Non-pigmented ciliary epithelial cell (primary cell): Measurements from ENCODE around the gene OOSP4A.

Experiments used
- DNase-seq: peaks from one replicate; pipeline ENCODE4 v3.0.0-alpha.2; 2010; ENCODE audit warnings: low read depth

OOSP4A gene

DNA sequence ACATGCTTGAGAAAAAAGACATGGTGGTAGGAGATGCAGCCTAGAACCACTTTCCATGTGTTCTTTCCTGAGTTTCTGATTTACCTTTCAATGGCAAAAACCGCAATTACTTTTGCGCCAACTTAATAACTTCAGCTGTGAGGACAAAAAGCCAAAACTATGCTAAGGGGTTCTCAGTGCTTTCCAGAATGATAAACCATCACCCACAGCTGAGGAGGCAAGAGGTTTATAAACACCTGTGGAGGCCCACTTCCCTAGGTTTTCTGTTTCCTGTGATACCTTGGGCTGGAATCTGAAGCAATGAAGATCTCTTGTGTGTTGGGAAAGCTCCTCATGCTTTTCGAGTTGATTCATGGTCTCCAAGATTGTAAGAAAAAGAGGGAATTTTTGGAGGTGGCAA is at the start of gene OOSP4A:
Gene OOSP4A, plus strand, starts transcription at position 301 of the 400 bp plus-strand sequence. Its CDS starts 0 bp downstream, at position 301.
- DNase-seq = no peak

DNA sequence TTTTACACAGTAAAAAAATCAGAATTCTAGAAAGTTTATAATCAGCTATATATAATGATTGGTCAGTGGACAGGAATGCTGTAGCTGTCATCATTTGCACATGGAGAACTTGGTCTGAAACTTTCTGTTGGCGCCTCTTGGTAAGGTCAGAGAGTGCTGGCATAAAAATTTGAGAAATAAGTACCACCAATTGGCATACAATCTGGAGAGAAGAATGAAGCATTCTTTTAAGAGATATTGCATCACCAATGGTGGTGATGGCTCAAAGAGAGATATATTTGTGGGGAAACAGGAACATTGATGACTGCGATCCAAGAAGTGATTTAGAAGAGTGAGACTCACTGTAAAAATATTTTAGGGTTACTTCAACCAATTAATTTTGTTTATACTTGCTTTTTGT is 45.4 kb upstream of the OOSP4A start:
- no peak for DNase-seq

DNA sequence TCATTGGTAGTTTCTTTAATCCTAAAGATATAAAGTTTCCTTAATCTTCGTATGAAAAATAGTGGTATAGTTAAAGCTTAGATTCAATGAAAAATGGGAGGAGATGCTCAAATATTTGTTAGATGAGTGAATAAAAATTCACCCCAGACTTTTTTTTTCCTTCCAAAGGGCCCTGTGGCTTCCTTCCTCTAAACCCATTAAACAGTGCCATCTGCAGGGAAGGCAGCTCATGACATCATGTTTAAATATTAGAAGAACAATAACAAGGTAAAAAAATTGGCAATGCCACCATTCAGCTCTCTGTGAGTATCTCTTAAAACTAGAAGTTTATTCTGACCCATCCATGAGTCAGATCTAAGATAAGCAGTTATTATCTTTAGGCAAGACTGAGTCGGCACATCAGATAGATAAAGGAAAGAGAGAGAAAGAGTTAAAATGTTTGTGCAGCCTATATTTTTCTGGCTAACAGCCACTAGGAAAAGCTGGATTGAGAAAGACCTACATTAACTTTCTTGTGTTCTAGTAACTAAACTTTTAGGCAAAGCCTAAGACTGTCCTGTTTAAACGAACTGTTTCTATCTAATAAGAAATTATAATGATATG is 44.7 kb upstream of the OOSP4A start:
- peak; percentile 17 for DNase-seq

DNA sequence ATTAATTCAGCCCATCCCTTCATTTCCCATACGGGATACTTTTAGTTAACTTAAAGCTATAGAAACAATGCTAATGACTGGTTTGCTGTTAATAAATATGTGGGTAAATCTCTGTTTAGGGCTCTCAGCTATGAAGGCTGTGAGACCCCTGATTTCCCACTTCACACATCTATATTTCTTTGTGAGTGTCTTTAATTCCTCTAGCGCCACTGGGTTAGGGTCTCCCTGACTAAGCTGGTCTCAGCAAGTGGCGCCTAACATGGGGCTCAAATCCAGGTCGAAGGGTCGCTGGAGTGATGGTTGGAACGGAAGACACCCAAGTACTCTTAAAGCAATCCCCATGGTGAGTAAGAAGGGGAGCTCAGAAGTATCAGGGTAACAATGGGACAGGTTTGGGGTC is 40.0 kb upstream of the OOSP4A start:
- DNase-seq = no peak

DNA sequence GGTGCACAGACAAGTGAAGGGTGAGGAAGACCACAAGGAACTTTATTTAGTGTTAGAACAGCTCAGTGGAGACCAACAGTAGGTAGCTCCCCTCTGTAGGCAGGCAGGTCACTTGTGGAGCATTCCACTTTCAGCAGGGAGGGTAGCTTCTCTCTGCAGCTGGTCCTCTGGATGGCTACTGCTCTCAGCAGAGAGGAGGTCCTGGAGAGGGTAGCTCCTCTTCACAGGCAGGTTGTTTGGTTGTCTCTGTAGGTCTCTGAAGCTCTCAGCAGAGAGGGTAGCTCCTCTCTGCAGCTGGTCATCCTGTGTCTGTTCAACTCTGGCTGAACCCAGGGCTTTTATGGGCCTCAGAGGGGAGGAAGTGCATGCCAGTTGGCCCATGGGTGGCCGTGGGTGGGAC is 32.1 kb upstream of the OOSP4A start:
- no peak for DNase-seq

DNA sequence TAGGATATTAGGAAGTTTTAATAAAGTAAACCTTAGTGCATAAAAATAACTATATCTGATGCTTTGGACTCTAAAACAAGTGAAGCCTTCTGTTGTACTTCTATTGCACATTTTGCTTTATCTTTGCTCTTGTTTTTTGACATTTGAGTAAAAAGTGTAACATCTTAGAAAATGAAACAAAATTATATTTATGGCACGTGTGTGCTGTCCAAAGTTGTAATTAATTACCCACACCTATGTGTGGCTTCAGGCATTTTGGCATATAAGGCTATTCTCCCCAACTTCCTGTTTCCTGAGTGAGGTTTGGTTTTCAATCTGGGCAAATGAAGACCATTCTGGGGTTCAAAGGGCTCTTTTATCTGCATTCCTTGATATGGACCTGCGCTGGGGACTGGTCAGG is 25.7 kb upstream of the OOSP4A start, which contains the start of gene OOSP1:
Gene OOSP1, plus strand, starts transcription at position 301 of the 400 bp plus-strand sequence. Its CDS starts 23 bp downstream, at position 324.
- DNase-seq = no peak

DNA sequence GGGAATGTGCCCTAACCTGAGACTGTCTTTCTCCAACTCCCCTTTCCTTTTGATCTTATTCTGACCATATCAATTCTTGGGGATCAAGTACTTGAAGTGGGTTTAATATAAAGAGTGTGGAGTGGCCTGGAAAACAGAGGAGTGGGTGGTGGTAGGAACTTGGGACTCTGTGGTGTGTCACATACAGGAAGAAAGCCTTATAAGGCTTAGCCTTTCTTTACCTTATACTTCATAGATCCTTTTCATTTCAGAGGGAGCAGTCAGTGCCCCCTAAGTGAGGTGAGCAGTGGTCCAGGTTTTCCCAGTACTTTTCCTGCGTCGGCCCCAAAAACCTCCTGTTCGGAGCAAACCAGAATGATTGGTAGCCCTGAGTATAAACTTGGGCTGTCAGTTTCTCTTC is 25.1 kb upstream of the OOSP4A start:
- no peak for DNase-seq

DNA sequence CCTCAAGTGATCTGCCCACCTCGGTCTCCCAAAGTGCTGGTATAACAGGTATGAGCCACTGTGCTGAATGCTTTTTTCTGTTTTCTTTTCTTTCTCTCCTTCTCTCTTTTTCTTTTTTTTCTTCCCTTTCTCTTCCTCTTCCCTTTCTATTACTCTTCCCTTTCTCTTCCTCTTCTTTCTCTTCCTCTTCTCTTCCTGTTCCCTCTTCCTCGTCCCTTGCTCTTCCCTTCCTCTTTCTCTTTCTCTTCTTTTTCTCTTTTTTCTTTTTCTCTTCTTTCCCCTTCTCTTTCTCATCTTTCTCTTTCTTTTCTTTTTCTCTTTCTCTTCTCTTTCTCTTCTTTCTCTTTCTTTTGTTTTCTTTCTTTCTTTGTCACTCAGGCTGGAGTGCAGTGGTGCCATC is 24.4 kb upstream of the OOSP4A start:
- DNase-seq = no peak

DNA sequence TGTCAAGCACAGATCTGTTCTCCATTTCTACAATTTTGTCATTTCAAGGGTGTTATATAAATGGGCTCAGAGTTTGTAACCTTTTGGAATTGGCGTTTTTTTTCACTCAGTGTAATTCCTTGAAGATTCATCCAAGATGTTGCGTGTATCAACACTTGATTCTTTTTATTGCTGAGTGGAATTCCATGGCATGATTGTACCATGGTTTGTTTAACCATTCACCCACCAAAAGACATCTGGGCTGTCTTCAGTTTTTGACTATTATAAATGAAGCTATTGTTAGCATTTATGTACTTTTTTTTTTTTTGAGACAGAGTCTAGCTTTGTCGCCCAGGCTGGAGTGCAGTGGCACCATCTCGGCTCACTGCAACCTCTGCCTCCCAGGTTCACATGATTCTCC is 22.7 kb upstream of the OOSP4A start:
- DNase-seq = no peak

DNA sequence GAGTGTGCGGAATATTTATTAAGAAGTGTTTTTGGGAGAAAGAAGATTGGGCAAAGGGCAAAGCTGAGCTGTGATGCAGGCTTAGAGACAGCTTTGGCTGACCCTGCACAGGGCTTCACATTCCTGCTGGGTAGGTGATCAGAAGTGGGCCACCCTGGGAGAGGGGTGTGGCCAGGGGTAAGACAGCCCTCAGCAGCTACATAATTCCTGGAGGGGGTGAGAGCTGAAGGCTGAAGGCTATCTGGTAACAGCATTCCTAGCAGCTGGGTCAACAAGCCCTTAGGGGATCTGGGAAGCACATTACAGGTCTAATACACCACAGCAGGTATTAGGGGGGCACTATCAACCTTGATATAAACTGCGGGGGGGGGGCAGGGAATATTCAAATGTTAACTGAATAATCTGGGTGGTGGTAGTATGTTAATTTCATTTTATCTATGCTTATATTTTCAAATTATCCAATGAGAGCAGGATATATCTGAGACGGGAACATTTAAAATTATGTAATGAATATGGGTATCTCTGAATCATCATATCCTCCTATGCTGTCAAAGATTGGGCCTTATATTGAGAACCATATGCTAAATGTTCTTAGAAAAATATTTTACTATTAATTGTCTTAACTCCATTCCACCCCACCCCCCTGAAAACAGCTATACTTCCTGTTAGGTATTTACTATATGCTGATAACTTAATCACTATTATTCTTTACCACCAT is 19.7 kb upstream of the OOSP4A start:
- DNase-seq = no peak

DNA sequence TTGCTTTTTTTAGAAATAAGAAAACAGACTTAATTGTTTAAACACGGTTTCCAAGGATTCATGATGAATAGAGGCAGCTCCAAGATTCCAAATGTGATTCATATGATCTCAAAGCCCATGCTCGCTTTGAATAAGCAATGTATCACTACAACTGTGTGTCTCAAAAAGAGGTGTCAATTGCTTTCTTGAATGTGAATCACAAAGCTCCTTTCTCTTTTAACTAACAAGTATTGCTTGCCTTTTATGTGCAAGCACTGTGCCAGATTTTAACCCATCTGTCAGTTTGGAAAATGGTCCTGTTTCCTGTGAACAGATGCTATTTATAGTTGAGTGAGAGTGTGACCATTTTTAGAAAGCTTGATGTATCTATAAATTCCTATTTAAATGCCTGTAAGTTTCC is 19.1 kb upstream of the OOSP4A start:
- DNase-seq = no peak

DNA sequence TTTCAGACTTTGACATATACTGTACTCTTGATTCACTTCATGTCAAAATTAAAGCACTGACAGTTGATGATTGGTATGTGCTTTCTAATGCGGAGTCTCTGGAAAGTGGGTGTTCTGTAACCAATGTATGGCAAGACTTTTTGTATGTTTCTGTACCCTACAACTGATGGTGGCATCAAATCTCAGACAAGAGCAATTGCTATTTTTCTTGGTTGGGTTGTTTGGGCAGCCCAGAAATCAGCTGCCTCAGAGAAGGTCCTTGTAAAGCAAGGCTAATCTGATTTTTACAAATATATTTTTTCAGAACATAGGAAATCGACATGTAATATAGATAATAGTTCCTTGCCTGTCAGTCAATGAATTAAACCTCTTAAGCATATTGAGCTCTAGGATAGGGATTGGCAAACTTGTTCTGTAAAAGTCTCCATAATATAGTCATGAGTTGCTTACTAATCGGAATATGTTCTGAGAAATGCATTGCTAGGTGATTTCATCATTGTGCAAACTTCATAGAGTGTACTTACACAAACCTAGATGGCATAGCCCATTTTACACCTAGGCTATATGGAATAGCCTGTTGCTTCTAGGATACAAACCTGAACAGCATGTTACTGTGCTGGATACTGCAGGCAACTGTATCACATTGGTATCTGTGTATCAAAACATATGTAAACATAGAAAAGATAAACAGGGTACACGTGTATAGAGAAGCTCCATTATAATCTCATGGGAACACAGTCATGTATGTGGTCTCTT is 10.2 kb upstream of the OOSP4A start:
- DNase-seq = no peak

DNA sequence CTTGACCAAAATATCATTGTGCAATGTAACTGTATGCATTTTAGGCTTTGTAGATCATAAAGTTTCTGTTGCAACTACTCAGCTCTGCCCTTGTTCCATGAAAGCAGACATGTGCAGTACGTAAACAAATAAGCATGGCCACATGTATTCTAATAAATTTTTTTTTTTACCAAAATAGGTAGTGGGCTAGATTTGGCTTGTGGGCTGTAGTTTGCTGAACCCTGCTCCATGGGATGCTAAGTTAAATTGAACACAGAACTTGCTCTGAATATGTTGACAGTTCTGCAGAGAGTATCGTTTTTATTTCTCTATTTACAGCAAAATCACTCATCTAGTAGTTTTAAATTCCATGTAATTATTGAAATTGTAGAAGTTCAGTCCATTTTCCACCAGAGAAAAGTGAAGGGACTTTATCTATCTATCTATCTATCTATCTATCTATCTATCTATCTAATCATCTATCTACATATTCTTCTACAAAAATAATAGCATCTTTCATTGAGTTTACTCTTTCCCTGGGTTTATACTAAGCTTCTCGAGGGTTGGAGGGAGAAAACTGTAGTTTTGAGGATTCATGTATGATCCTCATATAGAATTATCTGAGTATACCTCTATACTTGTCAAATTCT is 9.5 kb upstream of the OOSP4A start:
- no peak for DNase-seq

DNA sequence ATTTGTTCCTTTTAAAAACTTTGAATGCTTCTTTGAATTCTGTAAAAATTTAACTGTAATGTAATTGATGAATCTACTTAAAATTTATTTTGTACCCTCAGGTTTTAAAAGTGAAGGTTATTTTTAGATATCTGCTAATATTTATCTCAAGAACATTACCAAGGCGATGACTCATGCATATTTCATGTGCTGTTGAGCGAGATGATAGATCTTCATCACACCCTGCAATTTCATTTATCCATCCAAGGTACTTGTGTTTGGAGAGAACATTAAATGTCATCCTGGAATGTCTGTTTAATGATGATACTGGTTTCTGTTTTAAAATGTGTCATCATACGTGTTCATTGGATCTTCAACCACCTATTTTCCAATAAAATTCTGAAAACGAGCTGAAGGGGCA is 6.7 kb upstream of the OOSP4A start:
- peak; percentile 1 for DNase-seq

DNA sequence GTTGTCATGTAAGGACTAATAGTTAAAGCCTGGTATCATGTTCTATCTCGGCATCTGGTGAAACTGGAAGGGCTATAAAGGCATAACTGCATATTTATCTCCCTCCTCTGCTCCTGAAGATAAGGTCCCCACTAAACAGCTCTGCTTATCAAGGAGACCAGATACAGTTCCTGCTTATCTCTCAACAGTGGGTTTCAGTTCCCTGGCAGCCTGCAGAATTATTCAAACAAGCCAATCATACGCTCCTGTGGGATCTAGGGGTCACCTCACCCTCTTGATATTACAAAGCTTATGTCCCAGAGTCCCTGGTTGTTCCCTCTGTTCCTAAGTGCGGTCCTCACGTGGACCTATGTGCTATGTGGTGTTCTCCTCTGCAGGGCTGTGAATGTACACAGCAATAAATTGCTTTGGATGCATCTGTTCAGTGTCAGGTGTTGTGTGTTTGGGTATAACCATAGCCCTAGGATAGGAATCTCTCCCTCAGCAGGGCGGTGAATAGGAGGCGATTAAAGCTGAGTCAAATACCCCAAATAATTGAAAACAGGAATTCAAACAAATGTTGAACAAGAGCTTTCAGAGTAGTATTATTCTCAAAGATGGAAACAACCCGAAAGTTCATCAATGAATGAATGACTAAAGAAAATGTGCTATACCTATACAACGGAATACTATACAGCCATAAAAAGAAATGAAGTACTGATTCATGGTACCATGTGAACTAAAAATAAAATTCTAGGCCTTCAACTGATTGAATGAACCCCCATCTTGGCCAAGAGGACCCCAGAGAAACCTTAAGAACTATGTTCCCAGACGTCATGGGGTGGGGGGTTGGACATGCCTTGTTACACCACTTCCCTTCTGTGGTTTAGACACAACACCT is 3.1 kb upstream of the OOSP4A start:
- no peak for DNase-seq

DNA sequence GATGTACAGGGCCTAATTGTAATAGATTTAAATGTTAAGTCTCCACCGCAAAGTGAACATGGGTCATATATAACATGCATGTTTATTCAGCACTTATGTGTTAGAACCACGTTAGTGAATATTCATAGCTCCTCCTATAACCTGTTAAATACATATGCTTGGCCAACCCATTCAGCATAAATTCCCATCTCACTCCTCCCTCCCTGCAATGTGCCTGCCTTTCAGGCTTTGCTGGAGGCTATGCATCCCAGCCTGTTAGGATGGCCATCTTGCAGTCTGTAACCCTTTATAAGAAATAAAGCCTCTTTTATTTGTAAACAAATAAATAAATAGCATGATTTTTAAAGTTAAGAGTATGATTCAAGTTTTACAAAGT is 1.7 kb upstream of the OOSP4A start:
- no peak for DNase-seq

DNA sequence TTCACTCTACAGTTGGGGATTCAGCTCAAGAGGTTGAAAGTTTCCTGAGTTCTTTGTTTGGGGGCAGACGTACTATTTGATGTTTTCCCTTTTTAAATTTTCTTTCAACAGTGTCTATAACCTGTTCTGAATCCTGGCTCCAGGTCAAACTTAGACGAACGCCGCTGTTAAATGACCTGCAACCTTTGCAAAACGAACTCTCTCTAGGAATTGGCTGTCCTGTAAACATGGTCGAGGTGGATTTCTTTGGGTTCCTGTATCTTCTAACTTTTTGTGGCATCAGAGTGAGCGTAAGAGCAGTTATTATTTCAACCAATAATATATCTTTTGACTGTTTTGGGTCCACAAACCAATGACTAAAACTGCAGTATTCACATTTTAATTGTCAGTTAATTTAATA is 1.6 kb downstream of the OOSP4A start:
- no peak for DNase-seq

DNA sequence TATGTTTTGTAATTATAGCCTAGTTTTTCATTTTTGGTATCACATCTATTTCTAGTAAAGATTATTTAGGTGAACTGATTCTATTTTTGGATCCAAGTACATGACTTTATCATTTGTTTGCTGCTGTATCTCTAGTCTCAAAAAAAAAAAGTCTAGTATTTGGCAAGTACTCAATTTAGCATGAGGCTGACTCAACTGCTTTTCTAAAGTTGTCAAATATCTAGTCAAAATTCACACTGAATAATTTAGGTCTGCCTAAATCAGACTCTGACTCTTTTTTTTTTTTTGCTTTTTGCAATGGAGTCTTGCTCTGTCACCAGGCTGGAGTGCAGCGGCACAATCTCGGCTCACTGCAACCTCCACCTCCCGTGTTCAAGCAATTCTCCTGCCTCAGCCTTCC is 2.4 kb downstream of the OOSP4A start:
- no peak for DNase-seq

DNA sequence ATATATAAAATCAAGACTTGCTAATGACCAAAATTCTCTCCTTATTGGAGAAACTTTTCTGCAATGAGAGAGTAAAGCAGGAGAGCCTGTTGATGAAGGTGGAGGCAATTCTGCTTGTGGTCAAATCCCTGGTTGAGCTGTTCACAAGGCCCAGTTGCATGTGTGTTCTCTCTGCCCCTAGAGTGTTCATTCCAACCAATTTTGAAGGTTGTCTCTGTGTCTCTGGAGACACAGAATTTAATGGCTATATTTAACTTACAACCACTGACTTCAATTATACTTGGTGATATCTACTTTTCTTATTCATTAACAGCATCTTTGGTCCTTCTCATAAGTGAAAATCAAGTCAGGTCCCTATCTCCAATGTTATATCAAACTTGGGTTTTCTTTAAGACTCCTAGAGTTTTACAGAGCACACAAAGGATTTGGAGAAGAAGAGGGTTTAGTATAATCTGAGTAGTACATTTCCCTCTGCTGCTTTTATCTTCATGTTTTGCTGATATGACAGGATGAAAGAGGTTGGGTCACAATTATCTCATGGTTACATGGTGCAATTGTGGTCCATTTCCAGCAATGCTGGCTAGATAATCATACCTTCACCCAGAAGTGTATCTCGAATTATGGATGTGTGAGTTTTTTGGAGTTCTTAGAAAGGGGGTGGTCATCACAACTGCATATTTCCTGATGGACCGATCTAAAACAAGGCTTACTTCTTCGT is 4.0 kb downstream of the OOSP4A start:
- DNase-seq = no peak

DNA sequence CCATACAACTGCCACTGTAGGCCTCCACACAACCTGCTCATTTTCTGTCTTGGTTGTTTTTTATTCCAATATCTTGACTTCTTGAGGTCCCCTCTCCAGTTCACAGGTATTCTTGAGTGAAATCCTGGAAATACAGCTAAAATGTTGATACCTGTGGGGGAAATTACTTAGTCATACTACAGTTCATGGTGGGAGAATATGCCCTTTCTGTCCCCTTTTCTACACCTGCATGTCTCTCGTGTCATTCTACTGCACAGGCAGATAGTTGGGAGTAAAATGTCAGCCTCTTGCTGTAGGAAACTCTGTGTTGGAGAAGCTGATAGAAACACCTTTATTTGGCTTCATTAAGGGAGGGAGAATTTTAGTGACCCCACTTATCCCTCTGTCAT is 4.6 kb downstream of the OOSP4A start:
- DNase-seq = no peak

DNA sequence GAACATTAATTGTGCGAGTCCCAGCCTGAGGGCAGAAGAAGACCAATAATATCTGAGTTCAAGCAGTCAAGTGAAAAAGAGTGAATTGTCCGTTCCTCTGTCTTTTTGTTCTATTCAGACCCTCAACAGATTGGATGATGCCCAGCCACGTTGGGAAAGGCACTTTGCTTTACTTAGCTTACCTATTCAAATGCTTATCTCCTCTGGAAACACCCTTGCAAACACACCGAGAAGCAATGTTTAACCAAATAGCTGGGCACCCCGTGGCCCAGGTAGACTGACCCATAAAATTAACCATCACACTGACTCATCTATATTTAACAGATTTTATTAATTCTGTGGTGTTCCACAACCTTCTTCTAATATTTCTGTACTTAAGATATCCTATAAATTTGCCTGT is 9.3 kb downstream of the OOSP4A start:
- DNase-seq = no peak
